Heart left ventricle (tissue), 16 donors: ENCODE results near the gene GRM8. TPM values are rescaled to one million over a fixed set of nuclear protein-coding genes. Genes with fewer than 3 reads are reported as not detected.

Experiments
- ATAC-seq, 4 donors: fragments of 200-7000 bp; cut with Tn5 transposase; one replicate each; pipeline ENCODE4 v1.9.1; 2020 to 2022; ENCODE audit warnings: moderate library complexity in 4 of 4, mild to moderate bottlenecking in 3 of 4, moderate number of reproducible peaks in 1 of 4
- DNase-seq, 5 donors: peaks; one replicate each; pipeline ENCODE4 v3.0.0-alpha.2; 2020
- H3K27ac ChIP-seq, 12 donors: fragments of 200-600 bp; sonication (generic) in 4 of 12; one replicate each; pipeline versions ENCODE4 v1.5.0 to v1.8.0; 2016 to 2022; ENCODE audit warnings: mild to moderate bottlenecking in 2 of 12
- H3K27me3 ChIP-seq, 9 donors: fragments of 200-600 bp; sonication (generic) in 2 of 9; one replicate each; pipeline versions ENCODE4 v1.5.1 to v1.8.0; 2016 to 2022; ENCODE audit warnings: mild to moderate bottlenecking in 3 of 9
- H3K36me3 ChIP-seq, 9 donors: fragments of 200-600 bp; sonication (generic) in 2 of 9; one replicate each; pipeline versions ENCODE4 v1.5.0 to v1.8.0; 2018 to 2022; ENCODE audit warnings: mild to moderate bottlenecking in 2 of 9
- H3K4me1 ChIP-seq, 12 donors: fragments of 200-600 bp; sonication (generic) in 4 of 12; one replicate each; pipeline versions ENCODE4 v1.5.0 to v1.8.0; 2016 to 2022; ENCODE audit warnings: mild to moderate bottlenecking in 3 of 12
- H3K4me3 ChIP-seq, 12 donors: fragments of 200-600 bp; sonication (generic) in 4 of 12; one replicate each; pipeline versions ENCODE4 v1.5.0 to v1.8.0; 2017 to 2022; ENCODE audit warnings: mild to moderate bottlenecking in 9 of 12, moderate library complexity in 4 of 12
- H3K9me3 ChIP-seq, 12 donors: fragments of 200-600 bp; sonication (generic) in 4 of 12; one replicate each; pipeline versions ENCODE4 v1.5.0 to v1.8.0; 2016 to 2022; ENCODE audit warnings: mild to moderate bottlenecking in 1 of 12
- POLR2A ChIP-seq, 2 donors: fragments of 450-650 bp; IDR thresholded peaks; one replicate each; pipeline ENCODE4 v1.6.1; 2017; ENCODE audit warnings: antibody characterized with exemption in 2 of 2, mild to moderate bottlenecking in 2 of 2, moderate library complexity in 2 of 2
- WGBS, 4 donors: extraction: QIAGEN DNeasy Blood & Tissue Kit in 2 of 4; methylation state at CpG; one replicate each; pipeline versions ENCODE4 v1.1.5 to v1.1.7; 2013 to 2018; 5-methylcytosine and 5-hydroxymethylcytosine counted together
- intact Hi-C, 10 donors: fragments of 100-400 bp; cut with DNase I; formaldehyde crosslinking; loops; one replicate each; pipeline versions ENCODE4 v1.11.1 to v1.14.2; 2022
- polyA plus RNA-seq, 2 donors: library from polyadenylated mRNA; stranded (reverse); fragments of 200-250 nt; gene quantifications; one replicate each; pipeline ENCODE4 v1.2.3, GENCODE V29; 2013
- total RNA-seq, 9 donors: library from RNA; depleted of rRNA in 2 of 9; stranded (reverse); fragments of >200 nt in 2 of 9; fragmentation: NEBNext Ultra II Directional in 3 of 9; extraction: Animal tissue kit (Norgen Biotek cat#: 25700) in 3 of 9; gene quantifications; one replicate each; pipeline versions ENCODE4 v1.1.0 to v1.2.4, GENCODE V29; 2016 to 2023
- TF ChIP-seq, protein P1 (sequence below), 12 donors: fragments of 200-600 bp; sonication (generic) in 4 of 12; IDR thresholded peaks; one replicate each; pipeline versions ENCODE4 v1.5.0 to v1.8.0; 2018 to 2022; ENCODE audit warnings: antibody characterized with exemption in 12 of 12, mild to moderate bottlenecking in 5 of 12
- donor health status: ischemic (EF 13 %, LVEDD 7.1; RV severe dilation, severe dysfunction).
- donor health status: healthy with polysubstance abuse.
- donor health status: DM: no; HTN: yes; CAD: no.
- donor health status: DM: no; HTN: no; CAD: no.
- donor health status: ischemic (EF 25% LVEDD 6.9; RV normal size, moderate dysfunction).
- donor health status: ischemic (EF 25% LVEDD 5.7; RV mildly dilated, moderate dysfunction).
- donor health status: healthy.
- donor health status: DM: yes; HTN: yes; CAD: no.
- donor health status: ischemic (EF 35%, LVEDD 5.7; RV mildly dilated, moderate dysfunction).
- donor health status: nonischemic (EF 11% LVEDD 7.7; RV severe dilation, severe dysfunction).
- donor health status: DM: yes; HTN: yes; CAD: no.
- donor health status: PGD.
- donor health status: ischemic (EF 29% LVEDD 5.4; RV normal size, mild dysfunction).
- donor health status: nonischemic (EF 23%, LVEDD 6.1; RV moderate dilation, normal function).

Gene GRM8
- total and polyA plus RNA-seq, 11 donors: 0.21 to 0.75 (median 0.32) TPM; not detected in 5

DNA sequence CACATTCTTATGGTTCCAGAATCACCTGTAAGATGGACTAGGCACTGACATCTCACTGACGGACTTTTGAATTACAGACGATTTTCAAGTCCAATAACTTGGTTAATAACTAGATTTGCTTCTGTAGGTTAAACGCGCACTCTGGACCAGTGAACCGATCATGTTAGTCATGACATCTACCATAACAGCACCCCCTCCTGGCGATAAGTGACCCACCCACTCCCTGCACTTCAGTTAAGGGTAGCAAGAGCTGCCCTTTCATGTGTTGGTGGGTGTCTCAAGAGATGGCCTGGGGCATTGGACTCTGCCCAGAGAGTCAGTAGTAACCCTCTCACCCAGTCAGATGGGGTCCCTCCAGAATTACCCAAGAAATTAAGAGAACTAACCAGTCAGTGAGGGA is 12.9 kb downstream of the GRM8 start:
- no peaks in the 10 kb centered on the region for H3K36me3 ChIP-seq
- TF ChIP-seq, protein P1, sequence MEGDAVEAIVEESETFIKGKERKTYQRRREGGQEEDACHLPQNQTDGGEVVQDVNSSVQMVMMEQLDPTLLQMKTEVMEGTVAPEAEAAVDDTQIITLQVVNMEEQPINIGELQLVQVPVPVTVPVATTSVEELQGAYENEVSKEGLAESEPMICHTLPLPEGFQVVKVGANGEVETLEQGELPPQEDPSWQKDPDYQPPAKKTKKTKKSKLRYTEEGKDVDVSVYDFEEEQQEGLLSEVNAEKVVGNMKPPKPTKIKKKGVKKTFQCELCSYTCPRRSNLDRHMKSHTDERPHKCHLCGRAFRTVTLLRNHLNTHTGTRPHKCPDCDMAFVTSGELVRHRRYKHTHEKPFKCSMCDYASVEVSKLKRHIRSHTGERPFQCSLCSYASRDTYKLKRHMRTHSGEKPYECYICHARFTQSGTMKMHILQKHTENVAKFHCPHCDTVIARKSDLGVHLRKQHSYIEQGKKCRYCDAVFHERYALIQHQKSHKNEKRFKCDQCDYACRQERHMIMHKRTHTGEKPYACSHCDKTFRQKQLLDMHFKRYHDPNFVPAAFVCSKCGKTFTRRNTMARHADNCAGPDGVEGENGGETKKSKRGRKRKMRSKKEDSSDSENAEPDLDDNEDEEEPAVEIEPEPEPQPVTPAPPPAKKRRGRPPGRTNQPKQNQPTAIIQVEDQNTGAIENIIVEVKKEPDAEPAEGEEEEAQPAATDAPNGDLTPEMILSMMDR (IDR thresholded peaks at IDR 0.05): peak in 1 of 12 donors; percentile 8
- no peak for TF ChIP-seq POLR2A (IDR thresholded peaks at IDR 0.05)
- H3K4me3 ChIP-seq: no peak overlapping the region
- intact Hi-C loops: no loop called here
- H3K27me3 ChIP-seq: peaks cover 0 to 37% (median 8%) of the 10 kb centered on the region in 9 donors
- H3K27ac ChIP-seq: no peak overlapping the region
- H3K9me3 ChIP-seq: no peaks in the 10 kb centered on the region
- H3K4me1 ChIP-seq: no peaks in the 10 kb centered on the region
- ATAC-seq (no peak), DNase-seq (no peak)
- WGBS, 4 donors: 61 to 75% (median 68%) methylated on average over 6 of the region's 6 CpGs

DNA sequence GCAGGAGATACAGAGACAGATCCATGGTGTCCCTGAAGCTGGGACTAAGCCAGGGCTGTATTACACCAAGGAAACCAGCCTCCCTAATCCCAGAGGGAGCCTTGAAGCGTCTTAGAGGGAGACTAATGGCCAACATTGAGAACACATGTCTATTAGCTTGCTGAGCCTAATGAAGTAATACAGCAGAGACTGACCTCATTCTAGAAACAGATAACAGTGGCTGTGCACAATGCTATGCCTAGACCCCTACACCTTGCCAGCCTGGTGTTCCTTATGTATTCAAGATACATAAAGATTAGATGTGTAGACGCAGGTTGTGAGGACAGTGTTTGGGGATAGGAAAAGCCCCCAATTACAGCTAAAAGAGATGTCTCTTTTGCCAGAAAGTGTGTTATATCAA is 19.1 kb downstream of the GRM8 start:
- ATAC-seq (no peak), DNase-seq (no peak)
- Histone ChIP-seq H3K4me1 (no peaks in the 10 kb centered on the region), H3K9me3 (no peaks in the 10 kb centered on the region), H3K27ac (no peak overlapping the region), H3K27me3 (peaks cover 0 to 29% (median 0%) of the 10 kb centered on the region in 9 donors), H3K36me3 (no peaks in the 10 kb centered on the region), H3K4me3 (no peak overlapping the region)
- WGBS, 4 donors: 59 to 62% (median 60%) methylated on average over 2 of the region's 2 CpGs
- no peak for TF ChIP-seq POLR2A (IDR thresholded peaks at IDR 0.05)
- TF ChIP-seq, protein P1 (IDR thresholded peaks at IDR 0.05): no peak
- intact Hi-C loops: no loop called here

DNA sequence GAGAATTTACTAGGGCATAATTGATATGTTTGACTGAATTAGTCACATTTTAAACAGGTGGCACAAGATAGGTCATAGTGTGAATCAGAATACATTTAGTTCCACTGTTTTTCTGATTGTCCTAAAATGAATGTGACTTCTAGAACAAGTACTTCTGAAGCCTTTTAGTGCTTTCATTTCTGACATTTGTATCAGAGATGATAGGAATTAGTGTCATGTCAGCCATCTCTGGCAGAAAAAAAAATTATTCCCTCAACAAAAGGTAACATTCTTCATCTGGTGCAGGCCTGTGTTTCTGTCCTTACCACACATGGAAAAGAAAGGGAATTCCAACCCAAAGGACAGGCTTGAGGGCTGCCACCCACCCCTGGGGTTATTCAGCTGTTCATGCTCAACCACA is 21.3 kb downstream of the GRM8 start:
- Histone ChIP-seq H3K27ac (no peak overlapping the region), H3K27me3 (peaks cover 0 to 37% (median 3%) of the 10 kb centered on the region in 9 donors), H3K4me1 (no peaks in the 10 kb centered on the region), H3K9me3 (no peaks in the 10 kb centered on the region), H3K36me3 (no peaks in the 10 kb centered on the region), H3K4me3 (no peak overlapping the region)
- intact Hi-C loops: no loop called here
- TF ChIP-seq POLR2A (IDR thresholded peaks at IDR 0.05): no peak
- TF ChIP-seq, protein P1 (IDR thresholded peaks at IDR 0.05): no peak
- DNase-seq (no peak), ATAC-seq (no peak)

DNA sequence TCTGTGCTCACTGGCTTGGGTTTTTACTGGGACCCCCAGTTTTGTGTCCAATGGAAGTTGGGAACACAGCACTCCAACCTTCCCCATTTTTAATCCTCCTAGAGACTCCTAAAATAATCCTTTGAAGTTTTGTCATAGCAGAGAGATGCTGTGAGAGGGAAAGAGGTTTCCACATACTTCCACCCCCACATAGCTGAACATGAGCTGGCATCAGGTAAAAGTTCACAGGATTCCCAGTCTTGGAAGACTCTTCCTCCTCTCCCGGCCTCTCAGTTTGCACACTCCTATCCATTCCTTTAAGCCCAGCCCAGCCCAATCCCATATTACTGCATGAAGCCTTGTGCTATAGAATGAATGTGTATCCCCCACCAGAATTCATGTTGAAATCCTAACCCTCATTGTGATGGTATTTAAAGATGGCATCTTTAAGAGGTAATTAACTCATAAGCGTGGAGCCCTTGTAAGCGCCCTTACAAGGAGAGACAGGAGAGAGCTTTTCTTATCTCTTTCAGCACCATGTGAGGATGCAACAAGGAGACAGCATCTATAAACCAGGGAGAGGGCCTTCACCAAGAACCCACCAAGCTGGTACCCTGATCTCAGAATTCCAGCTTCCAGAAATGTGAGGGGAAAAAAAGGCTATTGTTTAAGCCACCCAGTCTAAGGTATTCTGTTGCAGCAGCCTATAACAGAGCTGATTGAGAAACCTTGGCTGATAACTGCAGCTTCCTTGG is 22.4 kb downstream of the GRM8 start:
- WGBS, 4 donors: 75 to 83% (median 79%) methylated on average over 3 of the region's 3 CpGs
- intact Hi-C loops: no loop called here
- Histone ChIP-seq H3K27ac (no peak overlapping the region), H3K9me3 (no peaks in the 10 kb centered on the region), H3K4me1 (no peaks in the 10 kb centered on the region), H3K27me3 (peaks cover 0 to 46% (median 4%) of the 10 kb centered on the region in 9 donors), H3K36me3 (no peaks in the 10 kb centered on the region), H3K4me3 (no peak overlapping the region)
- no peak for TF ChIP-seq POLR2A (IDR thresholded peaks at IDR 0.05)
- TF ChIP-seq, protein P1 (IDR thresholded peaks at IDR 0.05): no peak
- DNase-seq: no peak
- ATAC-seq: no peak
